ENCODE results near the gene BICD1.

The BICD1 gene

GRCh38 chr12:32211066-32211899 is 104.6 kb downstream of the BICD1 start:
- TF ChIP-seq GATA2 (IDR thresholded peaks at IDR 0.05; ENCODE audit: low read depth, low read length) (no peak), GATA3 (IDR thresholded peaks at IDR 0.05; ENCODE audit: low read depth, low read length) (no peak)

DNA sequence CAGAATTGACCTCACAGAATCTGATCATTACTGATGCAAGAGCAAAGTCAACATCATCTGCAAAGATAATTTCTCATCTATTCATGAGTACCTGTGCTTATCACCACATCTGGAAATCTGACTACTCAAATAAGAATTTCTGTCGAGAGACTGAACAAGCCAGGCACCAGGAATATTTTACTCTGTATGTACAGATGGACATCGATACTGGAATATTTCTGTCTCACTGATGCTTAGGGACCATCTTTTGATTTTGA is 105.2 kb downstream of the BICD1 start:
- TF ChIP-seq GATA3 (IDR thresholded peaks at IDR 0.05; ENCODE audit: low read depth, low read length) (peak; percentile 41; the same call in 1 of the 2 replicates), GATA2 (IDR thresholded peaks at IDR 0.05; ENCODE audit: low read depth, low read length) (peak; percentile 60)

DNA sequence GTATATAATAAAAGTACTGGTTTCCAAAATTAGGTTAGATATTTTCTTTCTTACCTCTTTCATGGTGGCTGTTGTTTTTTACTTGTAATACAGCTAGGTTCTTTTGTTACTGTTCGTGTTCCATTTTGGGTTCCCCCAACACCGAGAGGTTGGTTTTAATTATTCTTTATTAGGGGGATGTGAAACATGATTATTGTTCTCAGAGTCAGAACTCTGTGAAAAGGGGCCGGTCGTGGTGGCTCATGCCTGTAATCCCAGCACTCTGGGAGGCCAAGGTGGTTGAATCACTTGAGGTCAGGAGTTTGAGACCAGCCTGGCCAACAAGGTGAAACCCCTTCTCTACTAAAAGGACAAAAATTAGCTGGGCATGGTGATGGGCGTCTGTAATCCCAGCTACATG is 108.1 kb downstream of the BICD1 start:
- no peak for TF ChIP-seq GATA2 (IDR thresholded peaks at IDR 0.05; ENCODE audit: low read depth, low read length)
- TF ChIP-seq GATA3 (IDR thresholded peaks at IDR 0.05; ENCODE audit: low read depth, low read length): no peak

DNA sequence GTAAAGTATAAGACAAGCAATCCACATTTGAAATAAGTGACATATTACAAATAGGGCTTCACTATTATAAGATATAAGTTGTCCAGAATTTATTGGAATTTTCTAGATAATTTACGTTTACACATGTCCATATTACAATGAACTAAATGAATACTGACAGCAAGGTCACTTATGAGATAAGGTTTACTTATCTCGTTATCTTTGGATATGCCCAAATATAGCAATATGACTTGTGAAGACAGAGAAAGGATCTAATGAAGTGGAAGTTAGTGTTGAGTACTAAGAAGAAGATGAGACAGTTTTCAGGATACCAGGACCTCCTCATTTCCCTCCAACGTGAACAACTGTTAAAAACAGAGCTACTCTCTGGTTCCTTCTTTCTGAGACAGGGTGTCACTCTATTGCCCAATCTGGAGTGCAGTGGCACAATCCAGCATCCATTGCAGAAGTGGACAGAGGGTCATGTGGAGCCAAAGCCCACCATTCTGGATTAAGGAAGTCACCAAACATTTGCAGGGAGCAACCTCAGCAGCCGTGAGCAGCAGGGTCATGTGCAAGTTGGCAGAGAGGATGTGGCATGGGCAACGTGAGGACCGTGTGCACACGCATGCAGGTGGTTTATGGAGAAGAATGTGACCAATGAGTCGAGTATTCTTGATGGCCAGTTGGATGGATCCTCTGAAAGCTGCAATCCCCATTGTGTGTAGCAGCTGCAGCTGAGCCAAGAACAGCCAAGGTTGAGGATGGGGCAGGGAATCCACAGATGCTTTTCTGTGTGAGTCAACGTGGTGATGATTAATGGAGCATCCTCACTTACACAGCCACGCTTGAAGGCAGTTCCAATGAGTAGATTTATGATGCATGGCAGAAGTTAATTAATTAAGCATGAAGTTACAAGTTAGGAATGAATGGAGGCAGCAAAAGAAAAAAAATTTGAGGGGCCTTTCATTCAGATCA is 111.0 kb downstream of the BICD1 start:
- TF ChIP-seq GATA2 (IDR thresholded peaks at IDR 0.05; ENCODE audit: low read depth, low read length) (no peak), GATA3 (IDR thresholded peaks at IDR 0.05; ENCODE audit: low read depth, low read length) (no peak)

GRCh38 chr12:32223941-32224340 is 117.3 kb downstream of the BICD1 start:
- no peak for TF ChIP-seq GATA2 (IDR thresholded peaks at IDR 0.05; ENCODE audit: low read depth, low read length)
- no peak for TF ChIP-seq GATA3 (IDR thresholded peaks at IDR 0.05; ENCODE audit: low read depth, low read length)

GRCh38 chr12:32226768-32227167 is 120.1 kb downstream of the BICD1 start:
- TF ChIP-seq GATA2 (IDR thresholded peaks at IDR 0.05; ENCODE audit: low read depth, low read length): no peak
- TF ChIP-seq GATA3 (IDR thresholded peaks at IDR 0.05; ENCODE audit: low read depth, low read length): no peak

DNA sequence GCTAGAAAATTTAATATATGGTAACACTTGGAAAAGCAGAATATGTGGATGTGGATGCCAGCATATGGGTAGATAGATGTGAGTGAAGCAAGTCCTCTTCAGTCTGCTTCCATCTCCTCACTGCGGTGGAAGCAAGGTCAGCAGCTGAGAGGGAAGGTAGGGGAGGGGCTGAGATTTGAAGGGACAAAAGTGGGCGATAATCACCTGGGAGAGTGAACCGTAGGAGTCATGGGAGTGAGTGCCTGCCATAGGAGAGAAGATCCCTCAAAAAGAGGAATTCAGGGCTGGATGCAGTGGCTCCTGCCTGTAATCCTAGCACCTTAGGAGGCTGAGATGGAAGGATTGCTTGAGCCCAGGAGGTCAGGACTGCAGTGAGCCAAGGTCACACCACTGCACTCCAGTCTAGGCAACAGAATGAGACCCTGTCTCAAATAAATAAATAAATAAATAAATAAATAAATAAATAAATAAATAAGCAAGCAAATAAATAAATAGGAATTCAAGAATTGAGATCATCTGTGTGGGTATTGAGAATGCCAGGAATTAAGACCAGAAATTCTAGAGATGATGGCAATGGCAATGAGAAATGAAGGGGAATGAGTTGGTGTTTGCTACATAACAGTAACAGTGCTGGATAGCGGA is 123.4 kb downstream of the BICD1 start:
- TF ChIP-seq GATA3 (IDR thresholded peaks at IDR 0.05; ENCODE audit: low read depth, low read length): no peak
- no peak for TF ChIP-seq GATA2 (IDR thresholded peaks at IDR 0.05; ENCODE audit: low read depth, low read length)

DNA sequence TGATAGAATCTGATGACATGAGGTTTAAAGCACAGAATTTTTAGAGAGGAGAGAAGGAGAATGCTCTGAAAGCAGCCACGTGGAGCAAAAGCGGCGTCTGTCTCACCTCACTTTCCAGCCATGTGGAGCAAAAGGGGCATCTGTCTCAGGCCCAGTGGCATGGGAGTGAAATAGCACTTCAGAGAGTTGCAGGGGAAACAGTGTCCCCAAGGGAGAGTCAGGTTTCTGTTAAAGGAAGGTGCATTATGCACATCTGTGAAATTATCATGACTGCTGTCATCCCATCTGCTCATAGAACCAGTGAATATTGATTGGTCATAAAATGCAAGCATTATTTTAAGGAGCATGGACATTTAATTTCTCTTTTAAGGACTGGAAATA is 124.0 kb downstream of the BICD1 start:
- TF ChIP-seq GATA3 (IDR thresholded peaks at IDR 0.05; ENCODE audit: low read depth, low read length): no peak
- no peak for TF ChIP-seq GATA2 (IDR thresholded peaks at IDR 0.05; ENCODE audit: low read depth, low read length)

GRCh38 chr12:32233568-32233967 is 126.9 kb downstream of the BICD1 start:
- TF ChIP-seq GATA2 (IDR thresholded peaks at IDR 0.05; ENCODE audit: low read depth, low read length) (no peak), GATA3 (IDR thresholded peaks at IDR 0.05; ENCODE audit: low read depth, low read length) (no peak)

DNA sequence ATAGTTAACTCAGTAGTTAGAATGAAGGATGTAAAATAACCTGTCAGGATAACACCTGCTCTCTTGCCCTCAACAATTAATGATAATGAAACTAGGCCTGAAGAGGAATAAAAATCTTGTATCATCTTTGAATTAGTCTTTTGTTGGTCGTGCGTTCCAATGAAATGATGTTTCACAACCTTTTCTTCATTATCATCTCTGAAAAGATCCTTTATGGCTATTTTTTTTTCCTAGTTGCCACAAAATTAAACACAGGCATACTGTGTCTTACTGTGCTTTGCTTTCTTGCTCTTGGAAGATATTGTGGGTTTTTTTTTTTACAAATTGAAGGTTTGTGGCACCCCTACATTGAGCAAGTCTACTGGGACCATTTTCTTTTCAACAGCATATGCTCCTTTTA is 128.6 kb downstream of the BICD1 start:
- TF ChIP-seq GATA3 (IDR thresholded peaks at IDR 0.05; ENCODE audit: low read depth, low read length): no peak
- TF ChIP-seq GATA2 (IDR thresholded peaks at IDR 0.05; ENCODE audit: low read depth, low read length): no peak

DNA sequence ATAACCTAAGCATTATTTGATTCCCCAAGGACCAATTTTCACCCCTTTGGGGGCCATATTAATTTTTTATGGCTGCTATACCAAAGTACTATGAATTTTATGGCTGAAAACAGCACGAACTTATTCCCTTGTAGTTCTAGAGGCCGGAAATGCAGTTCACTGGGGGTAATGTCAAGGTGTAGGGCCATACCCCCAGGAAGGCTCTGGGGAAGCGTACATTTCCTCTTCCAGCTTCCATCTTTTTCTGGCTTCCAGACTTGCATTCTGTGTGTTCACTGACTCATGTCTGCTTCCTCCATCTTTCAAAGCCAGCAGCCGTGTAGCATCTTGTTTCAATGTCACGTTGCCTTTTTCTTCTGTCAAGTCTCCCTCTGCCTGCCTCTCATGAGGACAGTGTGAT is 133.5 kb downstream of the BICD1 start:
- no peak for TF ChIP-seq GATA3 (IDR thresholded peaks at IDR 0.05; ENCODE audit: low read depth, low read length)
- TF ChIP-seq GATA2 (IDR thresholded peaks at IDR 0.05; ENCODE audit: low read depth, low read length): no peak

DNA sequence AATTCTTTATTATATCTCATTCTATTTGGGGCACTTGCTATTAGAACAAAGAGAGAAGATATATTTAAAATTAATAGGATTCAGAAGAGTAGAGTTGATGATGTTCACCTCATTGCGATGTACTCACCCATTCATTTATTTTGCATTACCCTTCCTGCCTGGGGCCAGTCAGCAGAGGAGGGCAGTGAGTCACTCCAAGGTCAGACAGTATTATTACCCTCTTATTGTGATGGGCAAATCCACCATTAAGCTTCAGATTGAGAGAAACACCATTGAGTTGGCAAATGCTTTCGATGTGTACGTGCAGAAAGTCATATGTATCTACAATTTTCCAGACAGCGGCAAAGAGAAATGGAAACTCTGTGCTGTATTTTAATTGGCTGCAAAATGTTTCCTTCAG is 134.2 kb downstream of the BICD1 start:
- TF ChIP-seq GATA2 (IDR thresholded peaks at IDR 0.05; ENCODE audit: low read depth, low read length) (no peak), GATA3 (IDR thresholded peaks at IDR 0.05; ENCODE audit: low read depth, low read length) (no peak)

DNA sequence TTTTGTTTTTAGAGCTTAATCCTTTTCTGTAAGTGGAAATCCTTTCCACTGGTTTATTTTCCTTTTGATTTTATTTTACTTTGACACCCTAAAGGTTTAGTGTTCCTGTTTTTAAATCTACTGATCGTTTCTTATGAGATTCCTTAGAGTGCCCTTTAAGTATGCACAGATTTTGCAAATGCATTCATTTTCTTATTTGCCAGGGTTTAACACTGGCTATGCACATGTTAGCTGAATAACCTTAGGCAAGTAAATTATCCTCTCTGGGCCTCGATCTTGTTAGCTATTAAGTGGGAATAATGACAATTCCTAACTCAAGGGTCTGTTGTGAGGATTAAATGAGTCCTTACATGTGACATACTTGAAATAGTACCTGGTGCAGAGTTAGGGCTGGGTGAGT is 136.0 kb downstream of the BICD1 start:
- TF ChIP-seq GATA2 (IDR thresholded peaks at IDR 0.05; ENCODE audit: low read depth, low read length) (no peak), GATA3 (IDR thresholded peaks at IDR 0.05; ENCODE audit: low read depth, low read length) (no peak)

DNA sequence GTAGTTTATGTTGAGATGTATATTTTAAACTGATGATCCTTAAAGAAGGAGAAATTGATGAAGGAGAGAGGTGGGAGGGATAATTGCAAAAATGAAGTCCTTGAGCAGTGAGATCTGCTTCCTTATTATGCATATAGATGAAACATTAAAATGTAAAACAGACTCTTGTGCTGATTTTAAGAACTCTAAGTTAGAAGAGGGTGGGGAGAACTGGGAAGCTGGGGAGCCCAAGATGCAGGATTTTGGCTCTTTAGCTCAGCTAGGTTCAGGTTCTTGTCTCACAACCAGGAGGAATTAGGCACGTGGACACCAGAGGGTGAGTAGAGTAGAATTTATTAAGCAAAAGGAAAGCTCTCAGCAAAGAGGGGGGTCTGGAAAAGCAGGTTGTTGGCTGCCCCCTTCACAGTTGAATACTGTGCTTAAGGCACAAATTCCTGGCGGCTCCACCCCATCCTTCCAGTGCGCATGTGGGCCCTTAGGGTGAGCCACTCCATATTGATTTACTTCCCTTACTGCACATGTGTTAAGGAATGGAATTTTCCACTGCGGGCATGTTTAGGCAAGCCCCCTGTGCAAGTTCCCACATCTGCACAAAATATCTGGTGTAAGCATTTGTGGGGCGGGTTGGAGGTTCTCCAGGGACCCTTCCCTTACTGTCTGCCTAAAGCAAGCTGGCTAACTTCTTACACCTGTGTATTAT is 141.9 kb downstream of the BICD1 start:
- TF ChIP-seq GATA3 (IDR thresholded peaks at IDR 0.05; ENCODE audit: low read depth, low read length): no peak
- TF ChIP-seq GATA2 (IDR thresholded peaks at IDR 0.05; ENCODE audit: low read depth, low read length): no peak
